Measurements from ENCODE around the gene OR9K2.
"Not testable (repeated sequence)": the region's sequence is repeated elsewhere in the genome, so short reads cannot be mapped to it uniquely, and the experiment has no call there.

OR9K2 gene

GRCh38 chr12:55143566-55143870, 17.3 kb downstream of the OR9K2 start:
- TF ChIP-seq CTCF (IDR thresholded peaks at IDR 0.05; ENCODE audit: low read depth, low read length, missing control alignments), result no peak
- H3K4me3 ChIP-seq (ENCODE audit: low read depth, low read length), result no peak overlapping the region
- no peak for DNase-seq (ENCODE audit: low read depth)

GRCh38 chr12:55167010-55167640, 40.9 kb downstream of the OR9K2 start:
- not testable (repeated sequence) for H3K4me3 ChIP-seq (ENCODE audit: low read depth, low read length); DNase-seq (ENCODE audit: low read depth)

- DNase-seq (ENCODE audit: low read depth), result no peak
- H3K4me3 ChIP-seq (ENCODE audit: low read depth, low read length), result no peak overlapping the region
- no peak for TF ChIP-seq CTCF (IDR thresholded peaks at IDR 0.05; ENCODE audit: low read depth, low read length, missing control alignments)
Measured at GRCh38 chr12:55171445-55171844, 45.2 kb downstream of the OR9K2 start.

- H3K4me3 ChIP-seq (ENCODE audit: low read depth, low read length); DNase-seq (ENCODE audit: low read depth): not testable (repeated sequence)
Measured at GRCh38 chr12:55171846-55172245, 45.6 kb downstream of the OR9K2 start.

GRCh38 chr12:55172686-55173085, 46.5 kb downstream of the OR9K2 start:
- no peak for TF ChIP-seq CTCF (IDR thresholded peaks at IDR 0.05; ENCODE audit: low read depth, low read length, missing control alignments)
- H3K4me3 ChIP-seq (ENCODE audit: low read depth, low read length), result no peak overlapping the region
- DNase-seq (ENCODE audit: low read depth), result no peak

- TF ChIP-seq CTCF (IDR thresholded peaks at IDR 0.05; ENCODE audit: low read depth, low read length, missing control alignments), result no peak
- H3K4me3 ChIP-seq (ENCODE audit: low read depth, low read length), result no peak overlapping the region
- DNase-seq (ENCODE audit: low read depth), result no peak
Measured at GRCh38 chr12:55173456-55173855, 47.2 kb downstream of the OR9K2 start.

Data from GM12864 (cell line).